ENCODE results near the gene KNSTRN.

DNA sequence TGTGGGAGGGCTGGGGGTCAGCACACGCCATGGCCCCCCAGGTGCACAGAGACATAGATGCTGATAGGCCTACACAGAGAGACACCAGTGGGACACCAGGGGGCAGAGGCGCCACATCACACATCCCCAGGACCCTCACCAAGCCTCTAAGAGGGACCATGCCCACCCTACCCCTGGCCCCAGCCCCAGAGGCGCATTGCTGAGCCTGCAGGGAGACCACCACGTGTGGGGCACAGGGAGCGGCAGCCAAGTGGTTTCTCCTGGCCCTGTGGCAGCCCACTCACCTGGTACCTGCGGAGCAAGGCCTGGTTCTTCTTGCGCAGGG is 42.9 kb upstream of the KNSTRN start:
- TF ChIP-seq POLR2A (IDR thresholded peaks at IDR 0.05; ENCODE audit: low read length) (no peak), GATA1 (IDR thresholded peaks at IDR 0.05; ENCODE audit: low read depth, low read length) (no peak)
